CD4-positive, alpha-beta memory T cell (primary cell): Measurements from ENCODE around the gene THNSL1. TPM values are rescaled to one million over a fixed set of nuclear protein-coding genes. Genes with fewer than 3 reads are reported as not detected.

Experiments used
- CTCF ChIA-PET: fragments of 350-600 bp; sonication (Branson Sonifier 250); formaldehyde crosslinking; loops from one replicate; lab custom pipeline; 2021; ENCODE audit warnings: inconsistent platforms; ENCODE audit not compliant: partially characterized antibody; lab: Charles Lee
- POLR2A ChIA-PET: fragments of 350-600 bp; sonication (Branson Sonifier 250); formaldehyde crosslinking; loops from one replicate; lab custom pipeline; 2021; ENCODE audit not compliant: partially characterized antibody; lab: Charles Lee
- DNase-seq, 5 donors: peaks; one replicate each; pipeline versions ENCODE4 v3.0.0 to v3.0.0-alpha.2; 2020 to 2022; ENCODE audit warnings: mixed read lengths in 1 of 5
- H3K27ac ChIP-seq: one replicate; pipeline ENCODE4 v1.7.0; 2013; ENCODE audit warnings: low read depth, low read length
- H3K27me3 ChIP-seq: 2 replicates; pipeline ENCODE4 v1.7.0; 2013; ENCODE audit warnings: mild to moderate bottlenecking, low read length, moderate library complexity; ENCODE audit not compliant: insufficient read depth
- H3K36me3 ChIP-seq: 2 replicates; pipeline ENCODE4 v1.7.0; 2013; ENCODE audit warnings: mild to moderate bottlenecking, low read length, moderate library complexity; ENCODE audit not compliant: insufficient read depth
- H3K4me1 ChIP-seq: 2 replicates; pipeline ENCODE4 v1.7.0; 2013; ENCODE audit warnings: mild to moderate bottlenecking, low read length, moderate library complexity; ENCODE audit not compliant: insufficient read depth
- H3K4me3 ChIP-seq, 2 donors: one replicate each; pipeline ENCODE4 v1.7.0; 2013; ENCODE audit warnings: low read length in 2 of 2, mild to moderate bottlenecking in 1 of 2
- H3K9me3 ChIP-seq, 2 donors: one replicate each; pipeline ENCODE4 v1.7.0; 2013; ENCODE audit warnings: low read length in 2 of 2, control low read depth in 1 of 2; ENCODE audit not compliant: control insufficient read depth in 1 of 2
- H3K27ac Mint-ChIP-seq, 7 donors: one replicate each; pipeline ENCODE4 v1.8.0; 2020 to 2021; ENCODE audit warnings: mixed read lengths in 7 of 7, mild to moderate bottlenecking in 6 of 7, inconsistent platforms in 3 of 7, moderate library complexity in 3 of 7
- H3K27me3 Mint-ChIP-seq, 2 donors: one replicate each; pipeline ENCODE4 v1.8.0; 2020 to 2021; ENCODE audit warnings: mixed read lengths in 2 of 2
- H3K36me3 Mint-ChIP-seq, 2 donors: one replicate each; pipeline ENCODE4 v1.8.0; 2020 to 2021; ENCODE audit warnings: mixed read lengths in 2 of 2, inconsistent platforms in 1 of 2, mild to moderate bottlenecking in 1 of 2
- H3K4me1 Mint-ChIP-seq, 4 donors: one replicate each; pipeline ENCODE4 v1.8.0; 2020 to 2021; ENCODE audit warnings: mixed read lengths in 4 of 4, mild to moderate bottlenecking in 1 of 4
- H3K4me3 Mint-ChIP-seq, 8 donors: one replicate each; pipeline ENCODE4 v1.8.0; 2020 to 2021; ENCODE audit warnings: mixed read lengths in 8 of 8, mild to moderate bottlenecking in 7 of 8, moderate library complexity in 6 of 8, inconsistent platforms in 3 of 8
- H3K9me3 Mint-ChIP-seq, 8 donors: one replicate each; pipeline ENCODE4 v1.8.0; 2020 to 2021; ENCODE audit warnings: mixed read lengths in 8 of 8, mild to moderate bottlenecking in 5 of 8, inconsistent platforms in 3 of 8, moderate library complexity in 1 of 8
- intact Hi-C: fragments of 100-400 bp; cut with micrococcal nuclease; formaldehyde crosslinking; loops from one replicate; pipeline ENCODE4 v1.15.1; 2023
- polyA plus RNA-seq, 2 donors: library from polyadenylated mRNA; unstranded; fragments of 300-500 nt; fragmentation: Illumina TruSeq; gene quantifications; one replicate each; pipeline ENCODE4 v1.2.3, GENCODE V29; 2021
- total RNA-seq, 2 experiments: library from RNA; stranded (reverse); gene quantifications; one replicate each; pipeline ENCODE4 v1.2.3, GENCODE V29; 2021

THNSL1 gene
- total and polyA plus RNA-seq, 4 experiments from 2014 or later = 3.2 to 7.5 (median 7.0) TPM

DNA sequence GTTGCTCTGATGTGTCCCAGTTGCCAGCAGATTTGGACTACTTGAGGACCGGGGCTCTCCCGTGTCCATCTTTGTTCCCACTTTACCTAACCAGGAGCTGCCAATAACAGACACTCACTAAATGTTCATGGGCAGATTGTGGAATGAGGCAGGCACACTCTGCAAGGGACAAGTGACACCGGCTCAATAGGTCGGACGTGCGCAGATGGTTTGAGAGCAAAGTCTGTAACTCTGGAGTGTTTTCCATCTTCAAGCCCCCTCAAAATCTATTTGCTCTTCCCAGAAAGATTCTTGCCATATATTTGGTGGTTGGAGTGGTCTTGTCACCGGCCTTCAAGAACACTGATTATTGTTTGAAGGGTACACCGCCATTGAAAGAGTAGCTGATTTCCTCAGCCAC is 47.2 kb downstream of the THNSL1 start:
- peak overlapping the region in 1 of 8 donors; percentile 40 for H3K4me3 Mint-ChIP-seq
- Histone ChIP-seq H3K9me3 (no peaks in the 10 kb centered on the region), H3K4me3 (no peak overlapping the region), H3K27ac (no peak overlapping the region), H3K27me3 (no peaks in the 10 kb centered on the region), H3K36me3 (no peaks in the 10 kb centered on the region), H3K4me1 (peaks cover 14% of the 10 kb centered on the region)
- H3K36me3 Mint-ChIP-seq = no peaks in the 10 kb centered on the region
- ChIA-PET POLR2A (no interaction called here), CTCF (no interaction called here)
- intact Hi-C loops = no loop called here
- peaks cover 9 to 31% (median 17%) of the 10 kb centered on the region in 4 donors for H3K4me1 Mint-ChIP-seq
- H3K9me3 Mint-ChIP-seq = no peaks in the 10 kb centered on the region
- no peak for DNase-seq
- peak overlapping the region in 2 of 7 donors; percentile 29 to 47 for H3K27ac Mint-ChIP-seq
- no peaks in the 10 kb centered on the region for H3K27me3 Mint-ChIP-seq

DNA sequence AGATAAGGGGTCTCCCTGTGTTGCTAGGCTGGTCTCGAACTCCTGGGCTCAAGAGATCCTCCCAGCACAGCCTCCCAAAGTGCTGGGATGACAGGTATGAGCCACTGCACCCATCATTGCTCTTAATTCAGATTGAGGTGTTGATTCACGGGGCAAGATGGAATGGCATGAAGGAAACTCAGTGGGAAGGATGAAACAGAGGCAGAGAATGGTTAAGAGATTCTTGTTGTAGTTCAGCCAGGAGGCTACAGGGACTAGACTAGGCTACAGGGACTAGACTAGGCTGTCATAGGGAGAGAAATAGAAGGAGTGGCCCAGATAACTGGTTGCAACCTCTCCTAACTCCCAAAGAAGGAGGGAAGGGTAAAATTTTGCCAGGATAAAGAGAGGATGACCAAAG is 48.0 kb downstream of the THNSL1 start:
- DNase-seq = no peak
- Mint-ChIP-seq H3K36me3 (no peaks in the 10 kb centered on the region), H3K4me1 (peaks cover 9 to 31% (median 17%) of the 10 kb centered on the region in 4 donors), H3K9me3 (no peaks in the 10 kb centered on the region), H3K4me3 (peak overlapping the region in 1 of 8 donors; percentile 22), H3K27me3 (no peaks in the 10 kb centered on the region), H3K27ac (peak overlapping the region in 1 of 7 donors; percentile 7)
- no peaks in the 10 kb centered on the region for H3K27me3 ChIP-seq
- no peaks in the 10 kb centered on the region for H3K9me3 ChIP-seq
- H3K4me3 ChIP-seq = no peak overlapping the region
- intact Hi-C loops = no loop called here
- no peak overlapping the region for H3K27ac ChIP-seq
- POLR2A ChIA-PET = interaction anchor here (0.6 kb wide), 1 partner anchor 33 kb away, joined by 3 read pairs; no protein-coding TSS in a partner anchor
- H3K36me3 ChIP-seq = no peaks in the 10 kb centered on the region
- peaks cover 14% of the 10 kb centered on the region for H3K4me1 ChIP-seq
- CTCF ChIA-PET = no interaction called here

DNA sequence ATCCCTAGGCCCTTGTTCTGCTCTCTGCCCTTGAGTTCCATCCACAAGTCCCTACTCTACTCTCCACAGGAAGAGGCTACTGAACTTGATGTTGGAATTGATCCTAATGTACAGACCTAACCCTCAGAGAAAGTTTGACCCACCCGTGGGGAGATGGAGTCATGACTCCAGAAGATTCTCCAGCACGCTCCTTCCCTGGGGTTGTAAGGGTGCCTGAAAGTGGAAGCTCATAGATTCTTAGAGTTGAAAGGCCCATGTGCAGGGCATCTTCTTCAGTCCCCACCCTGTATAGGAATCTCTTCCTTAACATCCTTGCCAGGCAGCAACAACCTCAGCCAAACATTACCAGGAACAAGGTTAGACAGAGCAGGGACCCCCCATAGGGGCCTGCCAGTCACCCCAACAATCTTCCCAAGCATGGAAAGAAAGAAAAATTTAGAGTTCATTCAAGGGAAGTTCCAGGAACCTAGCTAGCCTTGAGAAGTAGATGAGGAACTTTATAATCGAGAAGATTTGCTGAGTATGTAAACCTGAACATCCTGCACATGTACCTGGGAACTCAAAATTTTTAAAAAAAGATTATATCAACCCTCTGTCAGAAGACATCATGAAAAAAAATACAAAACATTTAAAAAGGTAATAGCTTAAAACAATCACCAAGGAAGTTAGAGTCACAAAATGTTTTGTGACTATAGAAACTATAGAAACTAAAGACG is 49.5 kb downstream of the THNSL1 start:
- Histone ChIP-seq H3K4me1 (peaks cover 14% of the 10 kb centered on the region), H3K9me3 (no peaks in the 10 kb centered on the region), H3K27me3 (no peaks in the 10 kb centered on the region), H3K27ac (no peak overlapping the region), H3K36me3 (no peaks in the 10 kb centered on the region), H3K4me3 (no peak overlapping the region)
- ChIA-PET POLR2A (no interaction called here), CTCF (interaction anchor here (1.0 kb wide), 3 partner anchors 11 to 16 kb away, joined by 3 read pairs; no protein-coding TSS in a partner anchor)
- no peak overlapping the region for H3K4me3 Mint-ChIP-seq
- DNase-seq = no peak
- H3K4me1 Mint-ChIP-seq = peaks cover 9 to 31% (median 17%) of the 10 kb centered on the region in 4 donors
- H3K27me3 Mint-ChIP-seq = no peaks in the 10 kb centered on the region
- H3K9me3 Mint-ChIP-seq = no peaks in the 10 kb centered on the region
- intact Hi-C loops = no loop called here
- no peak overlapping the region for H3K27ac Mint-ChIP-seq
- no peaks in the 10 kb centered on the region for H3K36me3 Mint-ChIP-seq

DNA sequence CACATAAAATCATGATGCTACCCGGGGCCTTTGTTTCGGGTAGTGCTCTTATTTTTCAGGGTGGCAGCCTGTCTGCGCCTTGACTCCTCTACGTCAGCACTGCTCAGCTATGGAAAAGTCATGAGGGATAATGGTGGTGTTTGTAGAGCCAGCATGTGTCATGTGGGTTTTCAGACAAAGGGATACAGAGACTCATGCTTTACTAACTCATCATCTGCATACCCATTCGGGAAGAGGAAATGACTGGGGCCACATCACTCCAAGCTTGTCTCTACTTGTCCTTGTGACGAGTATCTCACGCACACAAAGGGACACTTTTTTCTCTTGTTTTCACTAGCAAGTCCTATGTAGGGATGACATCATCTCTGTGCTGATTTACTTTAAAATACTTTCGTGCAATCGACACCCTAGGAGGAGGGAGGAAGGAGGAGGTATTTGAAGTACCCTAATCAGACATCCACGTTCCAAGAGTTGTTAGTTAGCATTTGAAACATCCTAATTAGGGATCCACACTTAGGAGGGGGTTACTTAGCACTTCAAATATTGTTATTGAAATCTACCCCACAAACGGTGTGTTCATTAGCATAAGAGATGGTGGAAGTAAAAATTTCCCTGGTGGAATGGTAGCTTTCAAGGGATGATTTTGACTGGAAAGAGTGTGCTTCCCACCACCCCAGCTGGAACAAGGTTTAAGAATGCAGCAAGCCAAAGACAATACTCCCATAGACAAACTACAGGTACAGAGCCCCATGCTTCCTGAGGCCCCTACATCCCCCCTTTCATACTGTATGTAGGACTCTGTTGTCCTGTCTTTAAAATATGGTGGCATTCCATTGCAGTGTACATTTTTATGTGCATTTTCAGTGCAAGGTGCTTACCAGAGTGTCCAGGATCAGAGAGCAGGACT is 52.0 kb downstream of the THNSL1 start:
- CTCF ChIA-PET = no interaction called here

DNA sequence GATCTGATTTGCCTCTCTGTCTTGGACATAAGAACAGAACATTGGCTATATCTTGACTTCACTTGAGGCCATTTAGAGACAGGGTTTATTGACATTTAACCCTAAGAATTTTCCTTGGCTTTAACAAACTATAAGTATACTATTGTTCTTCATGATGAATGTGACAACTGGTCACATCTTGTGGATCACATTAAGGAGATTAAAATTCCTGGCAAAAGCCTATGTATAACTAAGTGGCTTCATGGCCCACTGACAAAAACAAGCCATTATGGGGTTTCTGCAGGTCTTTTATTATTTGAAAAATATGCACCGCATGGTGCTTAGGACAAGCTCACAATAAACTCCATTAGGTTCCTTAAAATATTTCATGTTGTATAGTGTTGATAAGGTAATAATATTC is 54.8 kb downstream of the THNSL1 start:
- ChIA-PET CTCF (interaction anchor here (1.6 kb wide), 1 partner anchor 10 kb away, joined by 5 read pairs; no protein-coding TSS in a partner anchor), POLR2A (no interaction called here)
- Mint-ChIP-seq H3K9me3 (no peaks in the 10 kb centered on the region), H3K27me3 (peaks cover 2 to 7% of the 10 kb centered on the region in 2 donors), H3K4me1 (no peaks in the 10 kb centered on the region), H3K36me3 (no peaks in the 10 kb centered on the region), H3K4me3 (no peak overlapping the region), H3K27ac (no peak overlapping the region)
- intact Hi-C loops = no loop called here
- DNase-seq = no peak
- Histone ChIP-seq H3K4me3 (no peak overlapping the region), H3K36me3 (no peaks in the 10 kb centered on the region), H3K4me1 (no peaks in the 10 kb centered on the region), H3K27ac (no peak overlapping the region), H3K27me3 (no peaks in the 10 kb centered on the region), H3K9me3 (no peaks in the 10 kb centered on the region)

More for the DNA sequence above, 52.0 kb downstream of the THNSL1 start:
- peaks cover 0 to under 1% of the 10 kb centered on the region in 2 donors for H3K27me3 Mint-ChIP-seq
- Histone ChIP-seq H3K9me3 (no peaks in the 10 kb centered on the region), H3K4me1 (peaks cover 1% of the 10 kb centered on the region), H3K27ac (no peak overlapping the region), H3K4me3 (no peak overlapping the region), H3K36me3 (no peaks in the 10 kb centered on the region), H3K27me3 (no peaks in the 10 kb centered on the region)
- intact Hi-C loops = no loop called here
- DNase-seq = no peak
- no peaks in the 10 kb centered on the region for H3K36me3 Mint-ChIP-seq
- H3K27ac Mint-ChIP-seq = no peak overlapping the region
- H3K4me3 Mint-ChIP-seq = no peak overlapping the region
- H3K9me3 Mint-ChIP-seq = no peaks in the 10 kb centered on the region
- H3K4me1 Mint-ChIP-seq = peaks cover 2 to 9% (median 5%) of the 10 kb centered on the region in 4 donors
- POLR2A ChIA-PET = no interaction called here

- Mint-ChIP-seq H3K27me3 (peaks cover 2 to 8% of the 10 kb centered on the region in 2 donors), H3K36me3 (no peaks in the 10 kb centered on the region), H3K9me3 (no peaks in the 10 kb centered on the region), H3K4me3 (no peak overlapping the region), H3K4me1 (no peaks in the 10 kb centered on the region), H3K27ac (no peak overlapping the region)
- Histone ChIP-seq H3K27ac (no peak overlapping the region), H3K9me3 (no peaks in the 10 kb centered on the region), H3K4me1 (no peaks in the 10 kb centered on the region), H3K27me3 (no peaks in the 10 kb centered on the region), H3K36me3 (no peaks in the 10 kb centered on the region), H3K4me3 (no peak overlapping the region)
- ChIA-PET CTCF (no interaction called here), POLR2A (no interaction called here)
- intact Hi-C loops = no loop called here
- no peak for DNase-seq
Observed at GRCh38 chr10:25072786-25073185, 56.4 kb downstream of the THNSL1 start.

GRCh38 chr10:25075825-25076224 is 59.4 kb downstream of the THNSL1 start:
- Histone ChIP-seq H3K36me3 (no peaks in the 10 kb centered on the region), H3K27me3 (no peaks in the 10 kb centered on the region), H3K27ac (no peak overlapping the region), H3K9me3 (no peaks in the 10 kb centered on the region), H3K4me3 (no peak overlapping the region), H3K4me1 (no peaks in the 10 kb centered on the region)
- Mint-ChIP-seq H3K9me3 (no peaks in the 10 kb centered on the region), H3K4me3 (no peak overlapping the region), H3K4me1 (peaks cover 0 to 6% (median 2%) of the 10 kb centered on the region in 4 donors), H3K27ac (no peak overlapping the region), H3K27me3 (peaks cover 2 to 10% of the 10 kb centered on the region in 2 donors), H3K36me3 (no peaks in the 10 kb centered on the region)
- CTCF ChIA-PET = interaction anchor here (1.0 to 1.2 kb wide), 2 partner anchors 433 to 434 kb away, joined by 3 to 4 read pairs; no protein-coding TSS in a partner anchor
- DNase-seq = no peak
- intact Hi-C loops = no loop called here
- POLR2A ChIA-PET = no interaction called here
